Esophagus squamous epithelium (tissue), 4 donors: ENCODE data around the gene LTN1.

Source experiments
- POLR2A ChIP-seq, 4 donors: fragments of 450-650 bp; IDR thresholded peaks; one replicate each; pipeline ENCODE4 v1.6.1; 2017; ENCODE audit warnings: antibody characterized with exemption in 4 of 4, mild to moderate bottlenecking in 4 of 4, moderate library complexity in 3 of 4
- TF ChIP-seq, protein P1 (sequence below), 6 experiments: fragments of 450-650 bp in 4 of 6; fragments of 200-600 bp in 2 of 6; sonication (generic) in 2 of 6; IDR thresholded peaks; one replicate each; pipeline ENCODE4 v1.5.1; 2016 to 2019; ENCODE audit warnings: antibody characterized with exemption in 6 of 6, mild to moderate bottlenecking in 4 of 6, moderate library complexity in 4 of 6

DNA sequence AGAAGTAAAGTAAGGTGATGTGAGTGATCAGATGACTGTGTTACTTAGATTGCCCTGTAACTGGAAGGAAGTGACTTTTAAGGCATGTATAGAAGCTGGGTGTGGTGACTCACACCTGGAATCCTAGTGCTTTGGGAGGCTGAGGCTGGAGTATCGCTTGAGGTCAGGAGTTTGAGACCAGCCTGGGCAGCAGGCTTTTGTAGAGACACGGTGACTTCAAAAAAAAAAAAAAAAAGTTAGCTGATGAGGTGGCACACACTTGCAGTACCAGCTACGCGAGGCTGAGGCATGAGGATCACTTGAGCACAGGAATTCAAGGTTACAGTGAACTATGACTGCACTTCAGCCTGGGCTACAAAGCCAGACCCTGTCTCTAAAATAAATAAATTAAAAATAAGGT, 29.5 kb upstream of the LTN1 start:
- TF ChIP-seq, protein P1, sequence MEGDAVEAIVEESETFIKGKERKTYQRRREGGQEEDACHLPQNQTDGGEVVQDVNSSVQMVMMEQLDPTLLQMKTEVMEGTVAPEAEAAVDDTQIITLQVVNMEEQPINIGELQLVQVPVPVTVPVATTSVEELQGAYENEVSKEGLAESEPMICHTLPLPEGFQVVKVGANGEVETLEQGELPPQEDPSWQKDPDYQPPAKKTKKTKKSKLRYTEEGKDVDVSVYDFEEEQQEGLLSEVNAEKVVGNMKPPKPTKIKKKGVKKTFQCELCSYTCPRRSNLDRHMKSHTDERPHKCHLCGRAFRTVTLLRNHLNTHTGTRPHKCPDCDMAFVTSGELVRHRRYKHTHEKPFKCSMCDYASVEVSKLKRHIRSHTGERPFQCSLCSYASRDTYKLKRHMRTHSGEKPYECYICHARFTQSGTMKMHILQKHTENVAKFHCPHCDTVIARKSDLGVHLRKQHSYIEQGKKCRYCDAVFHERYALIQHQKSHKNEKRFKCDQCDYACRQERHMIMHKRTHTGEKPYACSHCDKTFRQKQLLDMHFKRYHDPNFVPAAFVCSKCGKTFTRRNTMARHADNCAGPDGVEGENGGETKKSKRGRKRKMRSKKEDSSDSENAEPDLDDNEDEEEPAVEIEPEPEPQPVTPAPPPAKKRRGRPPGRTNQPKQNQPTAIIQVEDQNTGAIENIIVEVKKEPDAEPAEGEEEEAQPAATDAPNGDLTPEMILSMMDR (IDR thresholded peaks at IDR 0.05): no peak
- TF ChIP-seq POLR2A (IDR thresholded peaks at IDR 0.05): no peak
